GM12878 (cell line): ENCODE measurements around the gene USP31. TPM values are rescaled to one million over a fixed set of nuclear protein-coding genes. Genes with fewer than 3 reads are reported as not detected.

Experiments
- ATAC-seq: fragments of 200-7000 bp; cut with Tn5 transposase; 3 replicates; pipeline ENCODE4 v1.9.1; 2020; ENCODE audit warnings: mild to moderate bottlenecking, moderate library complexity
- BruUV-seq: library from RNA; stranded (reverse); fragments of 400-500 nt; replicated peaks from 2 replicates; lab custom pipeline; 2021; lab: Mats Ljungman, UMichigan
- CTCF ChIA-PET: fragments of 300-600 bp; sonication (Branson Sonifier 250); formaldehyde crosslinking; extraction: SDS; loops from one replicate; lab custom pipeline; 2021; ENCODE audit warnings: inconsistent platforms; lab: Yijun Ruan, JAX
- POLR2A ChIA-PET: fragments of 350-600 bp; formaldehyde crosslinking; extraction: SDS; loops from one replicate; lab custom pipeline; 2021; ENCODE audit warnings: inconsistent platforms; lab: Charles Lee
- RAD21 ChIA-PET: fragments of 300-600 bp; sonication (Branson Sonifier 250); formaldehyde crosslinking; loops from one replicate; lab custom pipeline; 2023; ENCODE audit warnings: antibody characterized with exemption; ENCODE audit not compliant: unreplicated experiment; lab: Charles Lee
- SMC1A ChIA-PET: fragments of 300-600 bp; sonication (Branson Sonifier 250); formaldehyde crosslinking; loops from one replicate; lab custom pipeline; 2023; ENCODE audit not compliant: unreplicated experiment, uncharacterized antibody; lab: Charles Lee
- DNase-seq: peaks from one replicate; pipeline ENCODE4 v3.0.0-alpha.2; 2011; ENCODE audit warnings: low read depth, low spot score
- FAIRE-seq: peaks from 3 replicates; lab custom pipeline; 2011; peaks lifted over from hg19 to GRCh38; lab: Jason Lieb, UNC
- H2AFZ ChIP-seq: 2 replicates; pipeline ENCODE4 v1.6.0; 2011; ENCODE audit warnings: low read depth, low read length, control low read depth; ENCODE audit not compliant: control insufficient read depth
- H3K27ac ChIP-seq: 2 replicates; pipeline ENCODE4 v1.5.1; 2011; ENCODE audit warnings: control low read depth; ENCODE audit not compliant: control insufficient read depth, insufficient read depth
- H3K27me3 ChIP-seq, 2 experiments: replicated peaks in 1 of 2; 2 replicates each; pipeline versions ENCODE4 v1.6.0 to v1.6.1; 2011; ENCODE audit warnings: low read length in 1 of 2; ENCODE audit not compliant: control insufficient read depth in 2 of 2, insufficient read depth in 2 of 2
- H3K36me3 ChIP-seq, 2 experiments: 2 replicates each; pipeline ENCODE4 v1.5.1; 2011; ENCODE audit warnings: low read length in 1 of 2; ENCODE audit not compliant: control insufficient read depth in 2 of 2, insufficient read depth in 2 of 2
- H3K4me1 ChIP-seq: 2 replicates; pipeline ENCODE4 v1.6.1; 2011; ENCODE audit warnings: mild to moderate bottlenecking, low read length, moderate library complexity, mixed read lengths; ENCODE audit not compliant: control insufficient read depth, insufficient read depth
- H3K4me2 ChIP-seq: 2 replicates; pipeline ENCODE4 v1.6.0; 2011; ENCODE audit warnings: control low read depth; ENCODE audit not compliant: control insufficient read depth, insufficient read depth
- H3K4me3 ChIP-seq: fragments of 200-600 bp; sonication (generic); 2 replicates; pipeline ENCODE4 v1.5.1; 2016
- H3K79me2 ChIP-seq: 2 replicates; pipeline ENCODE4 v1.6.0; 2011; ENCODE audit warnings: low read length; ENCODE audit not compliant: control insufficient read depth, insufficient read depth
- H3K9ac ChIP-seq: 2 replicates; pipeline ENCODE4 v1.8.0; 2011; ENCODE audit warnings: low read length, control low read depth, mixed read lengths; ENCODE audit not compliant: control insufficient read depth, insufficient read depth
- H3K9me3 ChIP-seq: replicated peaks from 3 replicates; pipeline ENCODE4 v1.5.1; 2011; ENCODE audit warnings: mild to moderate bottlenecking, low read length; ENCODE audit not compliant: control insufficient read depth, insufficient read depth
- H4K20me1 ChIP-seq: 2 replicates; pipeline ENCODE4 v1.6.0; 2011; ENCODE audit not compliant: control insufficient read depth, insufficient read depth
- ASH2L ChIP-seq: fragments of 300-600, 200-600 bp; sonication (generic); IDR thresholded peaks from 2 replicates; pipeline ENCODE4 v1.6.1; 2017; ENCODE audit warnings: low read depth, mild to moderate bottlenecking, borderline replicate concordance
- CBX3 ChIP-seq: fragments of 200-600 bp; sonication (generic); IDR thresholded peaks from 2 replicates; pipeline ENCODE4 v1.6.1; 2016; ENCODE audit warnings: low read depth, borderline replicate concordance
- CREM ChIP-seq: IDR thresholded peaks from 2 replicates; pipeline ENCODE4 v1.6.1; 2014; ENCODE audit warnings: antibody characterized with exemption, low read depth
- KAT2A ChIP-seq: conservative IDR thresholded peaks from 2 replicates; pipeline ENCODE4 v1.6.1; 2011; ENCODE audit warnings: low read depth, low read length; ENCODE audit not compliant: control insufficient read depth
- MTA2 ChIP-seq: fragments of 450-650 bp; IDR thresholded peaks from 2 replicates; pipeline ENCODE4 v1.6.1; 2016; ENCODE audit warnings: low read depth, mild to moderate bottlenecking, moderate library complexity
- MTA3 ChIP-seq: IDR thresholded peaks from 2 replicates; pipeline ENCODE4 v1.6.1; 2012; ENCODE audit warnings: low read length, inconsistent platforms, borderline replicate concordance
- PAX8 ChIP-seq: fragments of 450-650 bp; IDR thresholded peaks from 2 replicates; pipeline ENCODE4 v1.6.1; 2017; ENCODE audit warnings: mild to moderate bottlenecking, moderate library complexity
- PKNOX1 ChIP-seq: fragments of 450-650 bp; IDR thresholded peaks from 2 replicates; pipeline ENCODE4 v1.6.1; 2016; ENCODE audit warnings: mild to moderate bottlenecking
- SIN3A ChIP-seq: IDR thresholded peaks from 2 replicates; pipeline ENCODE4 v1.6.1; 2012; ENCODE audit warnings: low read depth, low read length, improper control_type of control experiment
- SMARCA5 ChIP-seq: fragments of 450-650 bp; IDR thresholded peaks from 2 replicates; pipeline ENCODE4 v1.6.1; 2017; ENCODE audit warnings: mild to moderate bottlenecking
- SMC3 ChIP-seq: IDR thresholded peaks from 2 replicates; pipeline ENCODE4 v1.6.1; 2011; ENCODE audit warnings: low read length, improper control_type of control experiment, borderline replicate concordance
- SUPT20H ChIP-seq: IDR thresholded peaks from 2 replicates; pipeline ENCODE4 v1.6.1; 2011; ENCODE audit warnings: low read depth, mild to moderate bottlenecking, low read length, moderate library complexity, borderline replicate concordance; ENCODE audit not compliant: control insufficient read depth
- SUZ12 ChIP-seq: fragments of 200-600 bp; sonication (generic); IDR thresholded peaks from one replicate; pipeline ENCODE4 v1.6.1; 2018; ENCODE audit warnings: antibody characterized with exemption, mild to moderate bottlenecking; ENCODE audit not compliant: unreplicated experiment
- USF2 ChIP-seq: IDR thresholded peaks from 2 replicates; pipeline ENCODE4 v1.6.1; 2011; ENCODE audit warnings: low read depth, low read length, improper control_type of control experiment, borderline replicate concordance
- ZNF274 ChIP-seq: IDR thresholded peaks from one replicate; pipeline ENCODE4 v1.8.0; 2011; ENCODE audit not compliant: insufficient read length, insufficient read depth
- WGBS: methylation state at CpG from one replicate; pipeline ENCODE4 v1.1.6; 2016; ENCODE audit warnings: low lambda C conversion rate; ENCODE audit not compliant: insufficient replicate concordance, insufficient coverage; ENCODE audit errors: missing lambda C conversion rate; 5-methylcytosine and 5-hydroxymethylcytosine counted together
- in situ Hi-C: fragments of 300-500 bp; cut with MboI; formaldehyde crosslinking; loops from 9 replicates; pipeline ENCODE4 v1.14.3; 2018; ENCODE audit warnings: mixed read lengths
- intact Hi-C: fragments of 100-400 bp; cut with micrococcal nuclease; formaldehyde crosslinking; loops from one replicate; pipeline ENCODE4 v1.14.2; 2022; ENCODE audit not compliant: unreplicated experiment
- polyA plus RNA-seq, 11 experiments: library from polyadenylated mRNA; depleted of rRNA in 4 of 11; unstranded in 6 of 11; stranded (reverse) in 5 of 11; fragments of >200 nt; fragmentation: Nextera tagmentation in 4 of 11; fragmentation: Illumina TruSeq in 1 of 11; extraction: Ambion mirVana in 4 of 11; extraction: Trizol in 1 of 11; gene quantifications; 1 replicate in 1 of 11; 2 replicates in 10 of 11; pipeline versions ENCODE4 v1.2.1 to v1.2.3, GENCODE V29; 2011 to 2016; ENCODE audit warnings: inconsistent platforms in 2 of 11, missing spikeins in 2 of 11, low read depth in 1 of 11
- total RNA-seq, 4 experiments: library from RNA; depleted of rRNA in 3 of 4; stranded (reverse); fragments of >200 nt in 3 of 4; fragmentation: Illumina TruSeq in 1 of 4; extraction: Trizol in 1 of 4; gene quantifications; 2 replicates each; pipeline versions ENCODE4 v1.2.1 to v1.2.3, GENCODE V29; 2013 to 2021
- TF ChIP-seq, protein P1 (sequence below): IDR thresholded peaks from 2 replicates; pipeline ENCODE4 v1.6.1; 2011; ENCODE audit warnings: borderline replicate concordance, low read depth, mild to moderate bottlenecking, moderate library complexity, mixed read lengths, low read length; ENCODE audit not compliant: insufficient read depth; ENCODE audit errors: extremely low read length

USP31 gene
- total and polyA plus RNA-seq, 10 of the 15 experiments (the other 5 are each of a cell fraction or from before 2014, with no cell fraction given), result 0.87 to 6.5 (median 3.2) TPM

GRCh38 chr16:23131036-23131435, 18.2 kb downstream of the USP31 start (continued):
- TF ChIP-seq, protein P1, sequence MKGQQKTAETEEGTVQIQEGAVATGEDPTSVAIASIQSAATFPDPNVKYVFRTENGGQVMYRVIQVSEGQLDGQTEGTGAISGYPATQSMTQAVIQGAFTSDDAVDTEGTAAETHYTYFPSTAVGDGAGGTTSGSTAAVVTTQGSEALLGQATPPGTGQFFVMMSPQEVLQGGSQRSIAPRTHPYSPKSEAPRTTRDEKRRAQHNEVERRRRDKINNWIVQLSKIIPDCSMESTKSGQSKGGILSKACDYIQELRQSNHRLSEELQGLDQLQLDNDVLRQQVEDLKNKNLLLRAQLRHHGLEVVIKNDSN, result no peak
- TF ChIP-seq SUZ12 (no peak), PKNOX1 (no peak), CBX3 (no peak)

DNA sequence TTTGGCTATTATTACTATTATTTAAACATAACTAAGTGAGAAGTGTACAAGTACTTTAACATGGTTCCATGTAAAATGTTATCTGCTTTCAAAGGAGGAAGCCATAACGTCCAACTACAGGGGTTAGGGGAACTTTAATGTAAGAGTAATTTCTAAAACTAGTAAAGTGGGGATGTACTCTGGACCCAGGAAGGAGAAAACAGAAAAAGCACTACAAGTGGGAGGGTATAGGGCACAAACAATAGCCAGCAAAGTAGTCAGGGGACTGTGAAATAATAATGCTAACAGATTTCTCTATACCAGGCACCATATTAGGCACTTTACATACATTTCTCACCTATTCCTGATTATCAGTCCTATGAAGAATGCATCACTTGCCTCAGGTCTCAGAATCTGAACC, 19.6 kb downstream of the USP31 start:
- no peak for ATAC-seq
- CTCF ChIA-PET, result interaction anchor here (1.2 kb wide), 1 partner anchor 11 kb away, joined by 3 read pairs; no protein-coding TSS in a partner anchor
- FAIRE-seq, result peak; percentile 64
- peaks cover 1% of the 10 kb centered on the region; the same call in 1 of the 2 replicates for H3K79me2 ChIP-seq
- RAD21 ChIA-PET, result no interaction called here
- TF ChIP-seq CREM (no peak), SMC3 (no peak), KAT2A (no peak), ZNF274 (no peak), SUPT20H (no peak), USF2 (no peak), MTA2 (no peak), ASH2L (no peak), SIN3A (no peak), MTA3 (no peak), PAX8 (no peak), SMARCA5 (no peak)
- H3K4me1 ChIP-seq, result no peaks in the 10 kb centered on the region
- no TSS peak for BruUV-seq
- SMC1A ChIA-PET, result no interaction called here
- no peak overlapping the region for H3K27ac ChIP-seq
- no peak overlapping the region for H3K4me2 ChIP-seq
- no peak overlapping the region for H3K9ac ChIP-seq
- no peaks in the 10 kb centered on the region for H3K36me3 ChIP-seq
- H3K4me3 ChIP-seq, result no peak overlapping the region
- no peaks in the 10 kb centered on the region for H4K20me1 ChIP-seq
- DNase-seq, result no peak
- no peaks in the 10 kb centered on the region for H3K9me3 ChIP-seq
- intact Hi-C loops, result no loop called here
- POLR2A ChIA-PET, result no interaction called here
- in situ Hi-C loops, result no loop called here
- H3K27me3 ChIP-seq, result no peaks in the 10 kb centered on the region
- H2AFZ ChIP-seq, result no peak overlapping the region
- WGBS, result 0% methylated on average over 1 of the region's 1 CpG
